Liver (tissue), 9 donors: ENCODE measurements around the gene GAS6. TPM values are rescaled to one million over a fixed set of nuclear protein-coding genes. Genes with fewer than 3 reads are reported as not detected.

Experiments used
- DNase-seq: peaks from one replicate; pipeline ENCODE4 v3.0.0-alpha.2; 2017; ENCODE audit warnings: low spot score
- H3K27ac ChIP-seq, 2 donors: one replicate each; pipeline ENCODE4 v1.7.0; 2013; ENCODE audit warnings: inconsistent platforms in 2 of 2, low read length in 2 of 2, control low read depth in 1 of 2, low read depth in 1 of 2, mild to moderate bottlenecking in 1 of 2
- H3K27me3 ChIP-seq, 4 donors: one replicate each; pipeline versions ENCODE4 v1.6.1 to v1.7.0; 2013; ENCODE audit warnings: low read length in 3 of 4, inconsistent platforms in 1 of 4, mild to moderate bottlenecking in 1 of 4, moderate library complexity in 1 of 4; ENCODE audit not compliant: control insufficient read depth in 4 of 4, insufficient read depth in 4 of 4
- H3K36me3 ChIP-seq, 4 donors: one replicate each; pipeline versions ENCODE4 v1.6.1 to v1.7.0; 2013; ENCODE audit warnings: low read length in 3 of 4, mild to moderate bottlenecking in 3 of 4, low read depth in 1 of 4, moderate library complexity in 1 of 4; ENCODE audit not compliant: control insufficient read depth in 4 of 4, insufficient read depth in 3 of 4
- H3K4me1 ChIP-seq, 4 donors: one replicate each; pipeline versions ENCODE4 v1.6.1 to v1.7.0; 2013; ENCODE audit warnings: low read length in 3 of 4, mild to moderate bottlenecking in 3 of 4, moderate library complexity in 1 of 4; ENCODE audit not compliant: control insufficient read depth in 4 of 4, insufficient read depth in 4 of 4
- H3K4me3 ChIP-seq, 3 donors: one replicate each; pipeline versions ENCODE4 v1.6.1 to v1.7.0; 2013; ENCODE audit warnings: low read length in 3 of 3, control low read depth in 1 of 3, low read depth in 1 of 3, mild to moderate bottlenecking in 1 of 3
- H3K9ac ChIP-seq, 2 donors: one replicate each; pipeline ENCODE4 v1.7.0; 2013; ENCODE audit warnings: low read length in 2 of 2, mild to moderate bottlenecking in 2 of 2, moderate library complexity in 2 of 2, control low read depth in 1 of 2, low read depth in 1 of 2
- H3K9me3 ChIP-seq, 4 donors: one replicate each; pipeline versions ENCODE4 v1.6.1 to v1.7.0; 2013; ENCODE audit warnings: low read length in 3 of 4; ENCODE audit not compliant: control insufficient read depth in 4 of 4
- ATF3 ChIP-seq: IDR thresholded peaks from 2 replicates; pipeline ENCODE4 v1.6.1; 2016; ENCODE audit warnings: antibody characterized with exemption
- CTCF ChIP-seq: fragments of 150-350 bp; IDR thresholded peaks from 2 replicates; pipeline ENCODE4 v1.5.1; 2017; ENCODE audit warnings: improper control_type of control experiment, low read depth, low read length; ENCODE audit not compliant: missing input control
- EGR1 ChIP-seq, 2 donors: IDR thresholded peaks; 2 replicates each; pipeline ENCODE4 v1.6.1; 2016 to 2018; ENCODE audit warnings: antibody characterized with exemption in 2 of 2, low read depth in 2 of 2
- FOXA1 ChIP-seq: IDR thresholded peaks from 2 replicates; pipeline ENCODE4 v1.6.1; 2016; ENCODE audit warnings: antibody characterized with exemption
- FOXA2 ChIP-seq: IDR thresholded peaks from 2 replicates; pipeline ENCODE4 v1.6.1; 2016; ENCODE audit warnings: antibody characterized with exemption
- GABPA ChIP-seq, 2 donors: IDR thresholded peaks in 1 of 2; conservative IDR thresholded peaks in 1 of 2; 2 replicates each; pipeline ENCODE4 v1.6.1; 2016; ENCODE audit warnings: antibody characterized with exemption in 2 of 2, mild to moderate bottlenecking in 1 of 2, moderate library complexity in 1 of 2
- HNF4A ChIP-seq, 2 donors: conservative IDR thresholded peaks; 2 replicates each; pipeline ENCODE4 v1.6.1; 2016; ENCODE audit warnings: antibody characterized with exemption in 2 of 2, mild to moderate bottlenecking in 2 of 2
- HNF4G ChIP-seq: IDR thresholded peaks from 2 replicates; pipeline ENCODE4 v1.6.1; 2016; ENCODE audit warnings: antibody characterized with exemption
- JUND ChIP-seq, 2 donors: IDR thresholded peaks; 2 replicates each; pipeline ENCODE4 v1.6.1; 2016; ENCODE audit warnings: antibody characterized with exemption in 2 of 2
- NR2F2 ChIP-seq: IDR thresholded peaks from 2 replicates; pipeline ENCODE4 v1.6.1; 2016; ENCODE audit warnings: antibody characterized with exemption
- RAD21 ChIP-seq, 2 donors: IDR thresholded peaks; 2 replicates each; pipeline ENCODE4 v1.6.1; 2016; ENCODE audit warnings: antibody characterized with exemption in 2 of 2, mild to moderate bottlenecking in 2 of 2
- REST ChIP-seq: IDR thresholded peaks from 2 replicates; pipeline ENCODE4 v1.6.1; 2016; ENCODE audit warnings: antibody characterized with exemption, mild to moderate bottlenecking
- SP1 ChIP-seq: IDR thresholded peaks from 2 replicates; pipeline ENCODE4 v1.6.1; 2018; ENCODE audit warnings: antibody characterized with exemption, mild to moderate bottlenecking
- TAF1 ChIP-seq: conservative IDR thresholded peaks from 2 replicates; pipeline ENCODE4 v1.6.1; 2016; ENCODE audit warnings: antibody characterized with exemption, mild to moderate bottlenecking
- YY1 ChIP-seq: IDR thresholded peaks from 2 replicates; pipeline ENCODE4 v1.6.1; 2016; ENCODE audit warnings: antibody characterized with exemption, mild to moderate bottlenecking
- WGBS: extraction: QIAGEN DNeasy Blood & Tissue Kit; methylation state at CpG from one replicate; pipeline ENCODE4 v1.1.7; 2013; 5-methylcytosine and 5-hydroxymethylcytosine counted together
- polyA plus RNA-seq, 2 donors: library from polyadenylated mRNA; stranded (reverse) in 1 of 2; unstranded in 1 of 2; fragments of 200-250 nt in 1 of 2; fragments of >200 nt in 1 of 2; fragmentation: Nextera tagmentation in 1 of 2; extraction: Ambion mirVana in 1 of 2; gene quantifications; one replicate each; pipeline versions ENCODE4 v1.2.1 to v1.2.3, GENCODE V29; 2013 to 2015
- total RNA-seq, 2 donors: library from RNA; depleted of rRNA; stranded (reverse); fragments of >200 nt; gene quantifications; one replicate each; pipeline ENCODE4 v1.2.3, GENCODE V29; 2014
- TF ChIP-seq, protein P1 (sequence below): IDR thresholded peaks from 2 replicates; pipeline ENCODE4 v1.6.1; 2016; ENCODE audit warnings: antibody characterized with exemption
- TF ChIP-seq, protein P2 (sequence below): IDR thresholded peaks from 2 replicates; pipeline ENCODE4 v1.6.1; 2016; ENCODE audit warnings: antibody characterized with exemption
- donor health status: healthy.
- donor health status: healthy.
- donor health status: healthy.
- donor health status: healthy.
- donor health status: healthy.

The GAS6 gene
- total and polyA plus RNA-seq, 4 donors: 2.5 to 30.2 (median 9.1) TPM

GRCh38 chr13:113842336-113843062, 21.4 kb downstream of the GAS6 start (continued):
- no peak for TF ChIP-seq CTCF
- no peak for TF ChIP-seq FOXA2
- no peak for TF ChIP-seq SP1
- TF ChIP-seq HNF4A (conservative IDR thresholded peaks at IDR 0.05): no peak

- 78% methylated on average over 15 of the region's 15 CpGs for WGBS
- peaks cover 12 to 46% (median 25%) of the 10 kb centered on the region in 4 donors for H3K4me1 ChIP-seq
- H3K9me3 ChIP-seq: no peaks in the 10 kb centered on the region
- no peaks in the 10 kb centered on the region for H3K36me3 ChIP-seq
- TF ChIP-seq, protein P1, sequence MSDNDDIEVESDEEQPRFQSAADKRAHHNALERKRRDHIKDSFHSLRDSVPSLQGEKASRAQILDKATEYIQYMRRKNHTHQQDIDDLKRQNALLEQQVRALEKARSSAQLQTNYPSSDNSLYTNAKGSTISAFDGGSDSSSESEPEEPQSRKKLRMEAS: no peak
- no peak for TF ChIP-seq FOXA2
- no peak for TF ChIP-seq YY1
- no peak for TF ChIP-seq RAD21 (IDR thresholded peaks at IDR 0.05)
- no peak for TF ChIP-seq EGR1 (IDR thresholded peaks at IDR 0.05; ENCODE audit: low read depth in 2 of 2)
- TF ChIP-seq, protein P2, sequence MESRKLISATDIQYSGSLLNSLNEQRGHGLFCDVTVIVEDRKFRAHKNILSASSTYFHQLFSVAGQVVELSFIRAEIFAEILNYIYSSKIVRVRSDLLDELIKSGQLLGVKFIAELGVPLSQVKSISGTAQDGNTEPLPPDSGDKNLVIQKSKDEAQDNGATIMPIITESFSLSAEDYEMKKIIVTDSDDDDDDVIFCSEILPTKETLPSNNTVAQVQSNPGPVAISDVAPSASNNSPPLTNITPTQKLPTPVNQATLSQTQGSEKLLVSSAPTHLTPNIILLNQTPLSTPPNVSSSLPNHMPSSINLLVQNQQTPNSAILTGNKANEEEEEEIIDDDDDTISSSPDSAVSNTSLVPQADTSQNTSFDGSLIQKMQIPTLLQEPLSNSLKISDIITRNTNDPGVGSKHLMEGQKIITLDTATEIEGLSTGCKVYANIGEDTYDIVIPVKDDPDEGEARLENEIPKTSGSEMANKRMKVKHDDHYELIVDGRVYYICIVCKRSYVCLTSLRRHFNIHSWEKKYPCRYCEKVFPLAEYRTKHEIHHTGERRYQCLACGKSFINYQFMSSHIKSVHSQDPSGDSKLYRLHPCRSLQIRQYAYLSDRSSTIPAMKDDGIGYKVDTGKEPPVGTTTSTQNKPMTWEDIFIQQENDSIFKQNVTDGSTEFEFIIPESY: no peak
- no peak for TF ChIP-seq SP1
- TF ChIP-seq JUND (IDR thresholded peaks at IDR 0.05): no peak
- TF ChIP-seq HNF4G: no peak
- no peak for TF ChIP-seq ATF3
- TF ChIP-seq NR2F2: no peak
- TF ChIP-seq HNF4A (conservative IDR thresholded peaks at IDR 0.05): no peak
- no peaks in the 10 kb centered on the region for H3K27me3 ChIP-seq
- H3K4me3 ChIP-seq: no peak overlapping the region
- no peak overlapping the region for H3K27ac ChIP-seq
- no peak for DNase-seq
- no peak overlapping the region for H3K9ac ChIP-seq
Measured at GRCh38 chr13:113841353-113841650, 22.6 kb downstream of the GAS6 start.

- H3K4me1 ChIP-seq: peaks cover 12 to 41% (median 25%) of the 10 kb centered on the region in 4 donors
- H3K27me3 ChIP-seq: no peaks in the 10 kb centered on the region
- H3K36me3 ChIP-seq: no peaks in the 10 kb centered on the region
- no peak overlapping the region for H3K4me3 ChIP-seq
- DNase-seq: no peak
- H3K27ac ChIP-seq: peak overlapping the region in 1 of 2 donors; percentile 36
- WGBS: 81% methylated on average over 35 of the region's 35 CpGs
- no peaks in the 10 kb centered on the region for H3K9me3 ChIP-seq
- no peak overlapping the region for H3K9ac ChIP-seq
- no peak for TF ChIP-seq NR2F2
- TF ChIP-seq SP1: no peak
- TF ChIP-seq YY1: no peak
- no peak for TF ChIP-seq FOXA1
- TF ChIP-seq EGR1 (IDR thresholded peaks at IDR 0.05; ENCODE audit: low read depth in 2 of 2): no peak
- no peak for TF ChIP-seq TAF1
- no peak for TF ChIP-seq RAD21 (IDR thresholded peaks at IDR 0.05)
- TF ChIP-seq, protein P1: no peak
- TF ChIP-seq, protein P2: no peak
- TF ChIP-seq JUND (IDR thresholded peaks at IDR 0.05): no peak
- no peak for TF ChIP-seq REST
- TF ChIP-seq GABPA (IDR thresholded peaks at IDR 0.05 in 1 of 2, conservative IDR thresholded peaks at IDR 0.05 in 1 of 2): no peak
- no peak for TF ChIP-seq HNF4A (conservative IDR thresholded peaks at IDR 0.05)
Measured at GRCh38 chr13:113840541-113841352, 23.1 kb downstream of the GAS6 start.
